Measurements from ENCODE around the gene RAD54L2. TPM values are rescaled to one million over a fixed set of nuclear protein-coding genes. Genes with fewer than 3 reads are reported as not detected.
"Not testable (repeated sequence)": the region's sequence is repeated elsewhere in the genome, so short reads cannot be mapped to it uniquely, and the experiment has no call there.

The RAD54L2 gene
- total RNA-seq, 1 donor = 20.2 TPM

- H3K4me3 ChIP-seq (ENCODE audit: low read depth, low read length) = no peak overlapping the region
- no peak for TF ChIP-seq CTCF (IDR thresholded peaks at IDR 0.05; ENCODE audit: insufficient read depth, low read length)
- DNase-seq (ENCODE audit: low read depth) = no peak
Measured at GRCh38 chr3:51508255-51508654, 30.3 kb upstream of the RAD54L2 start.

DNA sequence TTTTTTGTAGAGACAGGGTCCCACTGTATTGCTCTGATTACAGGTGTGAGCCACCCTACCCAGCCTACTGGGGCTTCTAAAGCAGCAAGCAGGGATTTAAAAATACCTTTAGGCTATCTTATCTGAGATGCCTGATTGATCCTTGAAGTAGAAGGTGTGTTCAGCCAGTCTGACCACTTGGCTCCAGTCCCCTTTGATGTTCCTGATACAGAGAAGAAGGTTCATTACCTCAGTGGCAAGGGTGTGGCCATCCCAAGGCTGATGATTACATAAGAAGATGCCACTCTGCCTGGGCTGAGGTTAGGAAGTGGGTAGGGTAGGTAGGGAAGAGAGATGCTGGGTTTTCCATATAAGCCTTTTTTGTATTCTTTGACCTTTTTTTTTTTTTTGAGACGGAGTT is 27.5 kb upstream of the RAD54L2 start:
- no peak for TF ChIP-seq CTCF (IDR thresholded peaks at IDR 0.05; ENCODE audit: insufficient read depth, low read length)
- no peak for DNase-seq (ENCODE audit: low read depth)
- no peak overlapping the region for H3K4me3 ChIP-seq (ENCODE audit: low read depth, low read length)

DNA sequence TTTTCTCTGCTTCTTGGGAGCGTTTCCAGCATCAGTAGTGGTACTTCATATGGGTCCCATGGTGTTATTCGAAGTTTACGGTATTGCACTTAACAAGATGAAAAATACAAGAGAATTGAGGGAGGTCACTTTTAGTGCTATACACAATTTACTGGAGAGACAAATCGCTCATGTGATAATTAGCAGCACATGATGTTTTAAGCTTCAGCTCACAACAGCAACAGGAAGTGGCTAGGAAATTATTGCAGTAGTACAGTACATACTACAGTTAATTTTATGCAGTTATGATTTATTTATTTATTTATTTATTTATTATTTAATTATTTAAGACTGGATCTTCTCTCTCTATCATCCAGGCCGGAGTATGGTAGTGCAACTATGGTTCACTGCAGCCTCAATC is 24.3 kb upstream of the RAD54L2 start:
- no peak for TF ChIP-seq CTCF (IDR thresholded peaks at IDR 0.05; ENCODE audit: insufficient read depth, low read length)
- DNase-seq (ENCODE audit: low read depth) = no peak
- no peak overlapping the region for H3K4me3 ChIP-seq (ENCODE audit: low read depth, low read length)

DNA sequence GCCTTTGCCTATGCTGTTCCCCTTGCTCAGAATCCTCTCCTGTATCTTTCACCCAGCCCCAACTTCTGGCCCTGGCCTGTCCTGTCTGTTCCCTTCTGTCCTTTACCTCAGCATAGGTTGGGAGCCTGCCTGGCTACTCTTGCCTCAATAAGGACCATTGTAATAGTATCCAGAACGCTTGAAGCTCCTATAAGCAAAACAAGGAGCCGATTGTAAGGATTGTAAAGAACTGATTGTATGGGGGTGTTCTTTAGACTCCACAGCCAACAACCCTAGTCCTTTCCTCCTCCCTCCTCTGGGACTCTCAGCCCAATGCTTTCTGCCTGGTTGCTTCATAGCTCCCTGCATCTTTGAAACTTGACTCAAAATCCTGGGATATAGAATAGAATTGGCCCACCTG is 18.7 kb upstream of the RAD54L2 start:
- no peak for TF ChIP-seq CTCF (IDR thresholded peaks at IDR 0.05; ENCODE audit: insufficient read depth, low read length)
- no peak overlapping the region for H3K4me3 ChIP-seq (ENCODE audit: low read depth, low read length)
- no peak for DNase-seq (ENCODE audit: low read depth)

DNA sequence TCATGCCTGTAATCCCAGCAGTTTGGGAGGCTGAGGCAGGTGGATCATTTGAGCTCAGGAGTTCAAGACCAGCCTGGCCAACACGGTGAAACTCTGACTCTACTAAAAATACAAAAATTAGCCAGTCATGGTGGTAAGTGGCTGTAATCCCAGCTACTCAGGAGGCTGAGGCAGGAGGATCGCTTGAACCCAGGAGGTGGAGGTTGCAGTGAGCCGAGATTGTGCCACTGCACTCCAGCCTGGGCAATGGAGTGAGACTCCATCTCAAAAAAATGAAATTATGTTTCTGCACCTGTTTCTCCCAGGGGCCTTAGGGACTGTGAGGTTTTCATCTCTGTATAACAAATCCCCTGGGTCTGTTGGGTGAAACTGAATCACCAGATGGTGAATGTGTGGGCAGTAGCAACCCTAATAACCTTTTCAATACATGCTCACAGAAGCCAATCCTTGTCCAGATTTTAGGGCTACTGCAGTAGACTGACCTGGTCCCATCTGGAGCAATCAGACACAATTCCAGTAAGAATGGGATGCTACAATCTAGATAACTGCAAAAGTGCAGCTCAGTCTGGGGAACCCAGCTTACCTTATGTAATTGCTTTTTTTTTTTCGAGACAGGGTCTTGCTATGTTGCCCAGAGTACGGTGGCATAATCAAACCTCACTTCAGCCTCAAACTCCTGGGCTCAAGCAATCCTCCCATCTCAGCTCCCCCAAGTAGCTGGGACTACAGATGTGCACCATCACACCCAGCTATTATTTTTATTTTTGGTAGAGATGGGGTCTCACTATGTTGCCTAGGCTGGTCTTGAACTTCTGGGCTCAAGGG is 17.4 kb upstream of the RAD54L2 start:
- not testable (repeated sequence) for H3K4me3 ChIP-seq (ENCODE audit: low read depth, low read length); DNase-seq (ENCODE audit: low read depth)

- H3K4me3 ChIP-seq (ENCODE audit: low read depth, low read length) = no peak overlapping the region
- no peak for DNase-seq (ENCODE audit: low read depth)
- TF ChIP-seq CTCF (IDR thresholded peaks at IDR 0.05; ENCODE audit: insufficient read depth, low read length) = no peak
Measured at GRCh38 chr3:51522273-51522962, 16.1 kb upstream of the RAD54L2 start.

DNA sequence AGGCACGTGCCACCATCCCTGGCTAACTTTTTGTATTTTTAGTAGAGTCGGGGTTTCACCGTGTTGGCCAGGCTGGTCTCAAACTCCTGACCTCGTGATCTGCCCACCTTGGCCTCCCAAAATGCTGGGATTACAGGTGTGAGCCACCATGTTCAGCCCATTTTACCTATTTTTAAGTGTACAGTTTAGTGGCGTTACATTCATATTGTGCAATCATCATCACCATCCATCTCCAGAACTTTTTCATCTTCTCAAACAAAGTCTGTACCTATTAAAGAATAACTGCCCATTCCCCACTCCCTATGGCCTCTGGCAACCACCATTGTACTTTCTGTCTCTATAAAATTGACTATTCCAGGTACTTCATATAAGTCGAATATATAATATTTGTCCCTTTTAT is 13.6 kb upstream of the RAD54L2 start:
- not testable (repeated sequence) for DNase-seq (ENCODE audit: low read depth); H3K4me3 ChIP-seq (ENCODE audit: low read depth, low read length)

- no peak overlapping the region for H3K4me3 ChIP-seq (ENCODE audit: low read depth, low read length)
- no peak for DNase-seq (ENCODE audit: low read depth)
- TF ChIP-seq CTCF (IDR thresholded peaks at IDR 0.05; ENCODE audit: insufficient read depth, low read length) = no peak
Measured at GRCh38 chr3:51530485-51530884, 8.0 kb upstream of the RAD54L2 start.
